Measurements from ENCODE around the gene PIAS4. TPM values are rescaled to one million over a fixed set of nuclear protein-coding genes. Genes with fewer than 3 reads are reported as not detected.

PIAS4 gene
- total and polyA plus RNA-seq, 9 of the 15 experiments (the other 6 are each of a cell fraction or from before 2014, with no cell fraction given), result 0.27 to 34.9 (median 14.4) TPM

- in situ Hi-C loops (cut with MboI), result no loop called here
- TF ChIP-seq GABPA (tag; conservative IDR thresholded peaks at IDR 0.05; ENCODE audit: low read depth) (no peak), FOXJ3 (CRISPR knock-in tag; IDR thresholded peaks at IDR 0.05) (peak; percentile 66; the same call in 1 of the 2 replicates), FOXA1 (IDR thresholded peaks at IDR 0.05; ENCODE audit: borderline replicate concordance) (no peak), RFX1 (IDR thresholded peaks at IDR 0.05) (no peak), ZNF282 (CRISPR knock-in tag; IDR thresholded peaks at IDR 0.05) (no peak), RNF2 (IDR thresholded peaks at IDR 0.05) (no peak), POLR2AphosphoS5 (IDR thresholded peaks at IDR 0.05; ENCODE audit: control insufficient read depth, insufficient read depth, low read depth, low read length) (no peak), USF1 (CRISPR knock-in tag; IDR thresholded peaks at IDR 0.05) (no peak), ZFX (CRISPR knock-in tag; IDR thresholded peaks at IDR 0.05) (no peak), BACH1 (tag; IDR thresholded peaks at IDR 0.05) (no peak), HDAC3 (IDR thresholded peaks at IDR 0.05; ENCODE audit: borderline replicate concordance, partially characterized antibody) (no peak), POLR3G (IDR thresholded peaks at IDR 0.05; ENCODE audit: extremely low read depth, insufficient read length, insufficient replicate concordance) (no peak), FOXJ2 (tag; IDR thresholded peaks at IDR 0.05) (peak; percentile 68; the same call in 1 of the 2 replicates), ZKSCAN8 (CRISPR knock-in tag; IDR thresholded peaks at IDR 0.05) (0 out of 2 replicates have a peak, but pooled peaks have one; percentile 55), FOSL1 (tag; conservative IDR thresholded peaks at IDR 0.05) (no peak), ZNF253 (CRISPR knock-in tag; conservative IDR thresholded peaks at IDR 0.05) (no peak), KLF13 (tag; IDR thresholded peaks at IDR 0.05; ENCODE audit: borderline replicate concordance, low read depth) (no peak), RUNX1 (IDR thresholded peaks at IDR 0.05; ENCODE audit: low read depth) (no peak)
- TF ChIP-seq, protein P1, sequence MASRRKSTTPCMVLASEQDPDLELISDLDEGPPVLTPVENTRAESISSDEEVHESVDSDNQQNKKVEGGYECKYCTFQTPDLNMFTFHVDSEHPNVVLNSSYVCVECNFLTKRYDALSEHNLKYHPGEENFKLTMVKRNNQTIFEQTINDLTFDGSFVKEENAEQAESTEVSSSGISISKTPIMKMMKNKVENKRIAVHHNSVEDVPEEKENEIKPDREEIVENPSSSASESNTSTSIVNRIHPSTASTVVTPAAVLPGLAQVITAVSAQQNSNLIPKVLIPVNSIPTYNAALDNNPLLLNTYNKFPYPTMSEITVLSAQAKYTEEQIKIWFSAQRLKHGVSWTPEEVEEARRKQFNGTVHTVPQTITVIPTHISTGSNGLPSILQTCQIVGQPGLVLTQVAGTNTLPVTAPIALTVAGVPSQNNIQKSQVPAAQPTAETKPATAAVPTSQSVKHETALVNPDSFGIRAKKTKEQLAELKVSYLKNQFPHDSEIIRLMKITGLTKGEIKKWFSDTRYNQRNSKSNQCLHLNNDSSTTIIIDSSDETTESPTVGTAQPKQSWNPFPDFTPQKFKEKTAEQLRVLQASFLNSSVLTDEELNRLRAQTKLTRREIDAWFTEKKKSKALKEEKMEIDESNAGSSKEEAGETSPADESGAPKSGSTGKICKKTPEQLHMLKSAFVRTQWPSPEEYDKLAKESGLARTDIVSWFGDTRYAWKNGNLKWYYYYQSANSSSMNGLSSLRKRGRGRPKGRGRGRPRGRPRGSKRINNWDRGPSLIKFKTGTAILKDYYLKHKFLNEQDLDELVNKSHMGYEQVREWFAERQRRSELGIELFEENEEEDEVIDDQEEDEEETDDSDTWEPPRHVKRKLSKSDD (conservative IDR thresholded peaks at IDR 0.05; ENCODE audit: low read length), result no peak
- TF ChIP-seq, protein P2, sequence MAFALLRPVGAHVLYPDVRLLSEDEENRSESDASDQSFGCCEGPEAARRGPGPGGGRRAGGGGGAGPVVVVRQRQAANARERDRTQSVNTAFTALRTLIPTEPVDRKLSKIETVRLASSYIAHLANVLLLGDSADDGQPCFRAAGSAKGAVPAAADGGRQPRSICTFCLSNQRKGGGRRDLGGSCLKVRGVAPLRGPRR (CRISPR knock-in tag; IDR thresholded peaks at IDR 0.05), result no peak
Observed at GRCh38 chr19:4064149-4064495, 56.6 kb downstream of the PIAS4 start.

More at GRCh38 chr19:4064149-4064495, 56.6 kb downstream of the PIAS4 start:
- no peaks in the 10 kb centered on the region for H3K27me3 ChIP-seq (ENCODE audit: control insufficient read depth in 2 of 2, insufficient read depth in 2 of 2, low read length in 2 of 2)
- DNase-seq (ENCODE audit: extremely low read depth in 1 of 4, low spot score in 3 of 4) (no peak), FAIRE-seq (no peak), ATAC-seq (peak; percentile 1)
- ChIA-PET CTCF (ENCODE audit: low intra/inter-chr PET ratio) (no interaction called here), POLR2A (interaction anchor here (0.5 to 0.7 kb wide), 4 partner anchors 25 to 884 kb away, joined by 3 to 5 read pairs (median 3); no protein-coding TSS in a partner anchor)
- H2AFZ ChIP-seq (ENCODE audit: low read depth, low read length), result no peak overlapping the region
- no TSS peak for BruUV-seq (replicated peaks)
- peak overlapping the region; percentile 95 for H3K4me3 ChIP-seq
- no peaks in the 10 kb centered on the region for H3K9me3 ChIP-seq (replicated peaks; ENCODE audit: control insufficient read depth, insufficient read depth, low read depth, low read length)
- intact Hi-C loops (cut with micrococcal nuclease), result loop anchor here (10.0 kb wide), 1 partner anchor 121 kb away; the partner anchor contains the start of genes ANKRD24 and SIRT6
- peak overlapping the region; percentile 95 for H3K27ac ChIP-seq (ENCODE audit: extremely low read depth, low read depth, low read length)
- H3K4me1 ChIP-seq (replicated peaks in 1 of 2; ENCODE audit: control insufficient read depth in 2 of 2, insufficient read depth in 2 of 2, low read length in 2 of 2), result peaks cover 38 to 85% of the 10 kb centered on the region in 2 experiments
- H3K9ac ChIP-seq (ENCODE audit: insufficient read depth in 1 of 2, low read depth in 2 of 2, low read length in 2 of 2), result peak overlapping the region; percentile 89 to 95
- peaks cover 52% of the 10 kb centered on the region; the same call in 2 of the 3 replicates for H3K36me3 ChIP-seq (ENCODE audit: control insufficient read depth, insufficient read depth, low read length)
- 1% methylated on average over 21 of the region's 24 CpGs for WGBS (ENCODE audit: insufficient coverage, low coverage, missing lambda C conversion rate)
- H3K9me1 ChIP-seq (ENCODE audit: control insufficient read depth, insufficient read depth, low read length), result peaks cover 15% of the 10 kb centered on the region
- H4K20me1 ChIP-seq (replicated peaks; ENCODE audit: control insufficient read depth, insufficient read depth, low read length), result peaks cover 50% of the 10 kb centered on the region
- H3K79me2 ChIP-seq (ENCODE audit: control insufficient read depth, insufficient read depth, low read length), result peaks cover 64% of the 10 kb centered on the region
- H3K4me2 ChIP-seq (ENCODE audit: insufficient read depth, low read length), result peak overlapping the region; percentile 82
